NCI-H2107 treated with DMSO at 0.1 percent for 48 hours (cell line): ENCODE data around the gene EPN2.
"Not testable (repeated sequence)": the region's sequence is repeated elsewhere in the genome, so short reads cannot be mapped to it uniquely, and the experiment has no call there.

Experiments used
- DNase-seq: peaks from one replicate; lab custom pipeline; 2025; ENCODE audit not compliant: unreplicated experiment; lab: John Stamatoyannopoulos, UW

Gene EPN2

GRCh38 chr17:19264681-19265080, 27.5 kb downstream of the EPN2 start:
- no peak for DNase-seq

- no peak for DNase-seq
Observed at GRCh38 chr17:19265755-19266154, 28.6 kb downstream of the EPN2 start.

- DNase-seq: no peak
Observed at GRCh38 chr17:19268611-19269010, 31.4 kb downstream of the EPN2 start.

- DNase-seq: no peak
Observed at GRCh38 chr17:19269106-19269505, 31.9 kb downstream of the EPN2 start.

- no peak for DNase-seq
Observed at GRCh38 chr17:19269641-19270040, 32.5 kb downstream of the EPN2 start.

GRCh38 chr17:19270347-19270703, 33.2 kb downstream of the EPN2 start:
- DNase-seq: no peak

GRCh38 chr17:19270704-19271611, 33.8 kb downstream of the EPN2 start:
- no peak for DNase-seq

- no peak for DNase-seq
Observed at GRCh38 chr17:19271780-19272357, 34.7 kb downstream of the EPN2 start.

GRCh38 chr17:19273731-19274130, 36.6 kb downstream of the EPN2 start:
- DNase-seq: no peak

GRCh38 chr17:19274893-19275292, 37.7 kb downstream of the EPN2 start:
- DNase-seq: no peak

GRCh38 chr17:19275457-19276127, 38.4 kb downstream of the EPN2 start:
- DNase-seq: no peak

- not testable (repeated sequence) for DNase-seq
Observed at GRCh38 chr17:19278284-19278683, 41.1 kb downstream of the EPN2 start.

- no peak for DNase-seq
Observed at GRCh38 chr17:19278729-19279128, 41.6 kb downstream of the EPN2 start.

- DNase-seq: no peak
Observed at GRCh38 chr17:19281161-19281560, 44.0 kb downstream of the EPN2 start.

- no peak for DNase-seq
Observed at GRCh38 chr17:19284005-19284959, 47.1 kb downstream of the EPN2 start.

GRCh38 chr17:19285213-19285900, 48.2 kb downstream of the EPN2 start:
- no peak for DNase-seq

GRCh38 chr17:19286751-19287341, 49.7 kb downstream of the EPN2 start:
- no peak for DNase-seq

GRCh38 chr17:19287651-19288050, 50.5 kb downstream of the EPN2 start:
- DNase-seq: no peak

GRCh38 chr17:19288453-19288852, 51.3 kb downstream of the EPN2 start:
- DNase-seq: no peak
